OCI-LY1 (cell line): Measurements from ENCODE around the gene L3MBTL1.

Source experiments
- H2AFZ ChIP-seq: fragments of 200-600 bp; sonication (generic), shearing (Covaris generic); 2 replicates; pipeline ENCODE4 v1.6.0; 2014; ENCODE audit warnings: antibody characterized with exemption, mild to moderate bottlenecking, low read length
- H3F3A ChIP-seq: fragments of 200-600 bp; sonication (generic), shearing (Covaris generic); 2 replicates; pipeline ENCODE4 v1.6.0; 2014; ENCODE audit warnings: mild to moderate bottlenecking, antibody characterized with exemption, low read length, moderate library complexity; ENCODE audit not compliant: insufficient read depth
- H3K27ac ChIP-seq: fragments of 200-600 bp; sonication (generic); 2 replicates; pipeline ENCODE4 v1.5.1; 2014; ENCODE audit warnings: low read length, mixed run types, mild to moderate bottlenecking, low read depth; ENCODE audit not compliant: poor library complexity, severe bottlenecking
- H3K27me3 ChIP-seq: fragments of 200-600 bp; sonication (generic); 2 replicates; pipeline ENCODE4 v1.6.0; 2014; ENCODE audit warnings: antibody characterized with exemption, mild to moderate bottlenecking, low read length, moderate library complexity; ENCODE audit not compliant: insufficient read depth
- H3K36me3 ChIP-seq: fragments of 200-600 bp; sonication (generic); 2 replicates; pipeline ENCODE4 v1.6.1; 2014; ENCODE audit warnings: mild to moderate bottlenecking, antibody characterized with exemption, low read length, moderate library complexity, mixed read lengths; ENCODE audit not compliant: insufficient read depth
- H3K4me1 ChIP-seq: fragments of 200-600 bp; sonication (generic); 2 replicates; pipeline ENCODE4 v1.5.1; 2014; ENCODE audit warnings: mild to moderate bottlenecking, low read length, moderate library complexity; ENCODE audit not compliant: insufficient read depth, severe bottlenecking
- H3K4me2 ChIP-seq: fragments of 200-600 bp; sonication (generic), shearing (Covaris generic); 2 replicates; pipeline ENCODE4 v1.6.1; 2014; ENCODE audit warnings: low read length
- H3K4me3 ChIP-seq: fragments of 200-600 bp; sonication (generic); 2 replicates; pipeline ENCODE4 v1.5.1; 2014; ENCODE audit warnings: low read length, low read depth, mild to moderate bottlenecking, mixed read lengths; ENCODE audit not compliant: poor library complexity, severe bottlenecking
- H3K79me2 ChIP-seq: fragments of 200-600 bp; shearing (Covaris generic); 2 replicates; pipeline ENCODE4 v1.6.1; 2016; ENCODE audit warnings: mixed run types, low read length, mixed read lengths; ENCODE audit not compliant: insufficient read depth
- H3K9ac ChIP-seq: fragments of 200-600 bp; sonication (generic), shearing (Covaris generic); 2 replicates; pipeline ENCODE4 v1.6.1; 2014; ENCODE audit warnings: mild to moderate bottlenecking, low read length, mixed read lengths
- H3K9me2 ChIP-seq: fragments of 200-600 bp; sonication (generic), shearing (Covaris generic); 2 replicates; pipeline ENCODE4 v1.6.1; 2014; ENCODE audit warnings: low read depth, mild to moderate bottlenecking, low read length, mixed read lengths
- H3K9me3 ChIP-seq: fragments of 200-600 bp; shearing (Covaris generic); 2 replicates; pipeline ENCODE4 v1.6.1; 2014; ENCODE audit warnings: low read length, mixed read lengths
- H4K20me1 ChIP-seq: fragments of 200-600 bp; sonication (generic), shearing (Covaris generic); 2 replicates; pipeline ENCODE4 v1.6.0; 2016; ENCODE audit warnings: mild to moderate bottlenecking, low read length; ENCODE audit not compliant: insufficient read depth
- CTCF ChIP-seq: fragments of 200-600 bp; sonication (generic), shearing (Covaris generic); IDR thresholded peaks from 2 replicates; pipeline ENCODE4 v1.5.1; 2017; ENCODE audit warnings: mild to moderate bottlenecking, antibody characterized with exemption, low read length, moderate library complexity, mixed read lengths
- EZH2 ChIP-seq: fragments of 200-600 bp; sonication (generic), shearing (Covaris generic); IDR thresholded peaks from 2 replicates; pipeline ENCODE4 v1.8.0; 2017; ENCODE audit warnings: borderline replicate concordance, mixed run types, mild to moderate bottlenecking, antibody characterized with exemption, low read length, moderate library complexity, mixed read lengths

The L3MBTL1 gene

GRCh38 chr20:43506238-43506637 is 1.3 kb upstream of the L3MBTL1 start:
- Histone ChIP-seq H3K9me2 (no peaks in the 10 kb centered on the region), H4K20me1 (no peaks in the 10 kb centered on the region), H3F3A (no peaks in the 10 kb centered on the region), H3K4me2 (no peak overlapping the region), H3K36me3 (no peaks in the 10 kb centered on the region), H3K27ac (no peak overlapping the region), H3K9ac (no peak overlapping the region), H3K79me2 (no peaks in the 10 kb centered on the region), H3K9me3 (no peaks in the 10 kb centered on the region), H3K4me3 (no peak overlapping the region), H3K27me3 (peaks cover 8% of the 10 kb centered on the region; the same call in 1 of the 2 replicates), H2AFZ (no peak overlapping the region), H3K4me1 (no peaks in the 10 kb centered on the region)
- TF ChIP-seq CTCF (no peak), EZH2 (no peak)

- Histone ChIP-seq H3K9ac (no peak overlapping the region), H3K4me2 (peak overlapping the region; percentile 50)
Observed at GRCh38 chr20:43508106-43508505, 609 bp downstream of the L3MBTL1 start.

GRCh38 chr20:43508604-43509040 is 1.1 kb downstream of the L3MBTL1 start:
- Histone ChIP-seq H3K4me3 (peak overlapping the region; percentile 46), H4K20me1 (no peaks in the 10 kb centered on the region), H3K36me3 (no peaks in the 10 kb centered on the region), H3F3A (no peaks in the 10 kb centered on the region), H3K9me3 (no peaks in the 10 kb centered on the region), H3K27ac (no peak overlapping the region), H3K9ac (no peak overlapping the region), H3K79me2 (no peaks in the 10 kb centered on the region), H3K4me2 (peak overlapping the region; percentile 50), H2AFZ (no peak overlapping the region), H3K4me1 (peaks cover 5% of the 10 kb centered on the region), H3K27me3 (peaks cover 8% of the 10 kb centered on the region; the same call in 1 of the 2 replicates), H3K9me2 (no peaks in the 10 kb centered on the region)
- TF ChIP-seq EZH2 (no peak), CTCF (no peak)

More at GRCh38 chr20:43508106-43508505, 609 bp downstream of the L3MBTL1 start:
- Histone ChIP-seq H3F3A (no peaks in the 10 kb centered on the region), H3K27ac (no peak overlapping the region), H3K27me3 (peaks cover 8% of the 10 kb centered on the region; the same call in 1 of the 2 replicates), H3K36me3 (no peaks in the 10 kb centered on the region), H4K20me1 (no peaks in the 10 kb centered on the region), H2AFZ (no peak overlapping the region), H3K9me2 (no peaks in the 10 kb centered on the region), H3K9me3 (no peaks in the 10 kb centered on the region), H3K4me1 (peaks cover 1% of the 10 kb centered on the region), H3K79me2 (no peaks in the 10 kb centered on the region), H3K4me3 (peak overlapping the region; percentile 46)
- TF ChIP-seq CTCF: no peak
- no peak for TF ChIP-seq EZH2
